ENCODE data around the gene PPP1R26.
A peak's percentile ranks its signal among the peaks of the same experiment; 100 is the strongest.
"Not testable (repeated sequence)": the region's sequence is repeated elsewhere in the genome, so short reads cannot be mapped to it uniquely, and the experiment has no call there.

Gene PPP1R26

GRCh38 chr9:135501261-135502167 is 21.9 kb downstream of the PPP1R26 start:
- no peak for DNase-seq
- in situ Hi-C loops (cut with MboI; ENCODE audit: low pct_unique_long_range_greater_than_20kb, low sequenced_read_pairs), result no loop called here

- DNase-seq, result no peak
- in situ Hi-C loops (cut with MboI; ENCODE audit: low pct_unique_long_range_greater_than_20kb, low sequenced_read_pairs), result no loop called here
Observed at GRCh38 chr9:135502168-135502872, 22.7 kb downstream of the PPP1R26 start.

- in situ Hi-C loops (cut with MboI; ENCODE audit: low pct_unique_long_range_greater_than_20kb, low sequenced_read_pairs), result no loop called here
- no peak for DNase-seq
Observed at GRCh38 chr9:135502873-135503321, 23.3 kb downstream of the PPP1R26 start.

GRCh38 chr9:135503371-135504261 is 24.0 kb downstream of the PPP1R26 start:
- in situ Hi-C loops (cut with MboI; ENCODE audit: low pct_unique_long_range_greater_than_20kb, low sequenced_read_pairs), result no loop called here
- no peak for DNase-seq

- DNase-seq, result peak; percentile 52
- in situ Hi-C loops (cut with MboI; ENCODE audit: low pct_unique_long_range_greater_than_20kb, low sequenced_read_pairs), result no loop called here
Observed at GRCh38 chr9:135504262-135505243, 25.0 kb downstream of the PPP1R26 start.

GRCh38 chr9:135505406-135506187 is 26.0 kb downstream of the PPP1R26 start:
- in situ Hi-C loops (cut with MboI; ENCODE audit: low pct_unique_long_range_greater_than_20kb, low sequenced_read_pairs), result no loop called here
- no peak for DNase-seq

GRCh38 chr9:135506327-135507103 is 26.9 kb downstream of the PPP1R26 start:
- in situ Hi-C loops (cut with MboI; ENCODE audit: low pct_unique_long_range_greater_than_20kb, low sequenced_read_pairs), result no loop called here
- peak; percentile 30 for DNase-seq

GRCh38 chr9:135507104-135508035 is 27.8 kb downstream of the PPP1R26 start:
- in situ Hi-C loops (cut with MboI; ENCODE audit: low pct_unique_long_range_greater_than_20kb, low sequenced_read_pairs), result no loop called here
- no peak for DNase-seq

- in situ Hi-C loops (cut with MboI; ENCODE audit: low pct_unique_long_range_greater_than_20kb, low sequenced_read_pairs), result no loop called here
- no peak for DNase-seq
Observed at GRCh38 chr9:135508211-135508820, 28.7 kb downstream of the PPP1R26 start.

GRCh38 chr9:135509458-135509857 is 29.9 kb downstream of the PPP1R26 start:
- in situ Hi-C loops (cut with MboI; ENCODE audit: low pct_unique_long_range_greater_than_20kb, low sequenced_read_pairs), result no loop called here
- no peak for DNase-seq

- in situ Hi-C loops (cut with MboI; ENCODE audit: low pct_unique_long_range_greater_than_20kb, low sequenced_read_pairs), result no loop called here
- no peak for DNase-seq
Observed at GRCh38 chr9:135512241-135512603, 32.6 kb downstream of the PPP1R26 start.

- no peak for DNase-seq
Observed at GRCh38 chr9:135512904-135513303, 33.3 kb downstream of the PPP1R26 start.

GRCh38 chr9:135513351-135513846 is 33.8 kb downstream of the PPP1R26 start:
- no peak for DNase-seq
- in situ Hi-C loops (cut with MboI; ENCODE audit: low pct_unique_long_range_greater_than_20kb, low sequenced_read_pairs), result no loop called here

More at GRCh38 chr9:135512904-135513303, 33.3 kb downstream of the PPP1R26 start:
- in situ Hi-C loops (cut with MboI; ENCODE audit: low pct_unique_long_range_greater_than_20kb, low sequenced_read_pairs), result no loop called here

GRCh38 chr9:135513906-135514305 is 34.3 kb downstream of the PPP1R26 start:
- DNase-seq; in situ Hi-C loops (cut with MboI; ENCODE audit: low pct_unique_long_range_greater_than_20kb, low sequenced_read_pairs): not testable (repeated sequence)

GRCh38 chr9:135514342-135515082 is 34.9 kb downstream of the PPP1R26 start:
- no peak for DNase-seq
- in situ Hi-C loops (cut with MboI; ENCODE audit: low pct_unique_long_range_greater_than_20kb, low sequenced_read_pairs), result no loop called here

All from KBM-7 (cell line).